ENCODE results near the gene AHRR.

AHRR gene

GRCh38 chr5:321726-322251, 275 bp downstream of the AHRR start:
- DNase-seq: no peak

DNA sequence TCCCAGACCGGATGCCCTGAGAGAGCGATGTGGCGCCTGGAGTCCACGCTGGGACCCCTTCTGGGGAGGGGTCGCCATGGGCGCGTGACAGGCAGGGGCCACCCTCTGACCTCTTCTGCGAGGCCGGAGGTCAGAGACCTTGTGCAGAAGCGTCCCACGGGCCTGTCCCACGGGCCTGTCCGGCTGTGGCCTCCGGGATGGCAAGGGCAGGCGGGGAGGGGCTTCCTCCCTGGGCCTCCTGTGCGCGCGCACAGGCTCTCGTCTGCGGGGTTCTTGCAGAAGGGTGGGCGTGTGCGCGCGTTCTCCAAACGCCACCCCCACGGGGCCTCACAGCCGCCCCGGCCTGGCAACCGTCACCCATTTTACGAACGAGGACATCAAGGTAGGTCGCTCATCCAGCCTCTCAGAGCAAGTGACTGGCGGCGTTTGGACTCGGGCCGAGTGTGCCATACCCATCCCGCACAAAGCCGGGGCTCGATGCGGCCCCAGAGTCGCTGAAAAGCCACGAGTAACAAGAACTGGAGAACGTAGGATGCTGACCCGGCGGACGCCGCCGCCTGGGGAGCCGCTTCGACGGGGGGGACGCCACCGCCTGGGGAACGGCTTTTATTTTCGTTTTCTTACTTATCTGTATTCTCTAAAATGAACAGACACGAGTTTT, 897 bp downstream of the AHRR start:
- DNase-seq: no peak

- DNase-seq: no peak
Measured at GRCh38 chr5:322942-323879, 1.7 kb downstream of the AHRR start.

DNA sequence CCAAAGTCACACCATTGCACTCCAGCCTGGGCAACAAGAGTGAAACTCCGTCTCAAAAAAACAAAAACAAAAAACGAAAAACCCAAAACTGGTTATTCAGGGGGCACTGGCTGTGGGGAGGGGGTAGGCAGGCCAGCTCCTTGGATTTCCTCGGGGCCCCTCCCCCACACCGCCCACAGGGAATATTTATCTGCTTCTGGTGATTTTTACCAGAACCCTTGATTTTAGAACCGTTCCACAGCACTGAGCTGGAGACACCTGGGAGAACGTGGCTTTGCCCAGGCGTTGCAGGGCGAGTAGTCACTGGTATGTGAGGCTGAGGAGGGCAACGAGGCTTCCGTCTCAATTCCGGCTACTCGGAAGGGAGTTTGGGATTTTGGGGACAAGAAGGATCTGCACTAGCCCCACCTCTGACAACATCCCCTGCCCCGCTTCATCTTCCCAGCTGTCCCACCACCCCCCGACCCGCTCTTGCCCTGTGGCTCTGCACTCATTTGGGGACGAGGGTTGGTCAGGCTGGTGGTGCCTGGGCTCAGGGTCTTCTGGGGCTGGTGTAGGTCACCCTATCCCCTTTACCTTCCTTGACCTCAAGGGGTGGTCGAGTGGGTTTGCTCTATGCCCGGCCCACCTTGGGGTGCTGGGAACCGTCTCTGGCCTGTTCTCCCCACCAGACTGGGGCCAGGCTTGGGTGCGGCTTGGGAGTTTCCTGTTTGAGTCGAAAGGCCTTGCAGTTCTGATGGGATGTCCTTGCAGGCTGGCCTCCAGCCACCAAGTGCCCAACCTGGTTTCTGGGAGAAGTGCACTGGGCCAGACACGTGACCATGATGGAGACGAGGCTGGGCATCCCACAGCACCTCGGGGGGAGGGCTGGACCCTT, 3.5 kb downstream of the AHRR start:
- no peak for DNase-seq

DNA sequence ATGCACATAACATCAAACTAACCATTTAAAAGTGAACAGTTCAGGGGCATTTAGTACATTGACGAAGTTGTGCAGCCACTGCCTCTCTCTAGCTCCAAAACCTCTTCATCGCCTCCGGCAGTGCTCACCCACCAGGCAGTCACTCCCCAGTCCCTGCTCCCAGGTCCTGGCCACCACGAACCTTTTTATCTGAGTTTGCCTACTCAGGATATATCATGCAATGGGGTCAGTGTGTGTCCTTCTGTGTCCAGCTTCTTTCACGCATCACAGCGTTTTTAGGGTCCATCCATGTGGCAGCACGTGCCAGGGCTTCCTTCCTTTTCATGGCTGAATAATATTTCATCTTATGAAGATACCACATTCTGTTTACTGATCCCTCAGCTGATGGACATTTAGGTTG, 4.6 kb downstream of the AHRR start:
- no peak for DNase-seq

DNA sequence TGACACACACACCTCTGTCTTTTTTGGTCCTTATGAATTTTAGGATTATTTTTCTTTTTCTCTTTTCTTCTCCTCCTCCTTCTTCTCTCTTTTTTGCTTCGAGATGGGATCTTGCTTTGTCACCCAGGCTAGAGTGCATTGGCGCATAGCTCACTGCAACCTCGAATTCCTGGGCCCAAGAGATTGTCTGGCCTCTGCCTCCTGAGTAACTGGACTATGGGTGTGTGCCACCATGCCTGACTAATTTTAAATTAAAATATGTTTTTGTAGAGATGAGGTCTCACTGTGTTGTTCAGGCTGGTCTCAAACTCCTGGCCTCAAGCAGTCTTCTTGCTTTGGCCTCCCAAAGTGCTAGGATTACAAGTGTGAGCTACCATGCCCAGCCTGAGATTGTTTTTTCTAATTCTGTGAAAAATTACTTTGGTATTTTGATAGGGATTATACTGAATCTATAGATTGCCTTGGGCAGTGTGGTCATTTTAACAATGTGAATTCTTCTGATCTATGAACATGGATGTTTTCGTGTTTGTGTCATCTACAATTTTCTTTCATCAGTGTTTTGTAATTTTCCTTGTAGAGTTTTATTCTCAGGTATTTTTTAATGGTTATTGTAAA, 7.7 kb downstream of the AHRR start:
- DNase-seq: peak; percentile 7

GRCh38 chr5:329768-330167, 8.3 kb downstream of the AHRR start:
- DNase-seq: no peak

DNA sequence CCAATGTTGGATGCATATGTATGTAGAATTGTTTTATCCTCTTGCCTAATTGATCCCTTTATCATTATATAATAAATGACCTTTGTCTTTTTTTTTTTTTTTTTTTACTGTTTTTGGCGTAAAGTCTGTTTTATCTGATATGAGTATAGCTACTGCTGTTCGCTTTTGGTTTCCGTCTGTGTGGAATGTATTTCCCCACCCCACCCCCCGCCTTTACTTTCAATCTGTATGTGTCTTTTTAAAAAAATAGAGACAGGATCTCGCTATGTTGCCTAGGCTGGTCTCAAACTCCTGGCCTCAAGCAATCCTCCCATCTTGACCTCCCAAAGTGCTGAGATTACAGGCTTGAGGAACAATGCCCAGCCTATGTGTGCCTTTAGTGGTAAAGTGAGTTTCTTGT, 11.3 kb downstream of the AHRR start:
- no peak for DNase-seq

- no peak for DNase-seq
Measured at GRCh38 chr5:333945-334344, 12.4 kb downstream of the AHRR start.

- no peak for DNase-seq
Measured at GRCh38 chr5:334903-335739, 13.6 kb downstream of the AHRR start.

- DNase-seq: no peak
Measured at GRCh38 chr5:335740-336038, 14.2 kb downstream of the AHRR start.

DNA sequence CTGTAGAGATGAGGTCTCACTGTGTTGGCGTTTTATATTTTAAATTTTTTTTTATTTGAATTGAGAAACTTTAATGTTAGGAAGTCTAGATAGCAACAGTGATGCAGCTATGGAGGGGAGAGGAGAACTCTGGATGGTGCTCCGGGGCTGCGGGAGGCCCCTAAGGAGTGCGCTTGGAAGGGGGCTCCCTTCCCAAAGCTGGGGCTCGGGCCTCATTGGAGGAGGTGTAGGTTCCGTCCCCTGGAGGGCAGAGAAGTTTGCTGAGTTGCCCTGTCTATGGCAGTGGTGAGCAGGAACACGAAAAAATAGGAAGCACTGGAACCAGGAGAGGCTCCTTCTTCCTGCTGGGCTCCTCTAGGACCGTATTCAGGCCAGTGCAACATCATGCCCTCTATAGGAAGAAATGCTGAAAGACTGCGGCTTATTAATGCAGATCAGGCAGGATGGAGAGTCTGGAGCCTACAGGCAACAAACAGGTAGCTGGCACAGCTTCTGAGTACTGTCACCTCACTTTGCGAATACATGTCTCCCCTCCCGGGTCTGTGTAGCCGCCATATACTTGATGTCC, 16.1 kb downstream of the AHRR start:
- peak; percentile 50 for DNase-seq

DNA sequence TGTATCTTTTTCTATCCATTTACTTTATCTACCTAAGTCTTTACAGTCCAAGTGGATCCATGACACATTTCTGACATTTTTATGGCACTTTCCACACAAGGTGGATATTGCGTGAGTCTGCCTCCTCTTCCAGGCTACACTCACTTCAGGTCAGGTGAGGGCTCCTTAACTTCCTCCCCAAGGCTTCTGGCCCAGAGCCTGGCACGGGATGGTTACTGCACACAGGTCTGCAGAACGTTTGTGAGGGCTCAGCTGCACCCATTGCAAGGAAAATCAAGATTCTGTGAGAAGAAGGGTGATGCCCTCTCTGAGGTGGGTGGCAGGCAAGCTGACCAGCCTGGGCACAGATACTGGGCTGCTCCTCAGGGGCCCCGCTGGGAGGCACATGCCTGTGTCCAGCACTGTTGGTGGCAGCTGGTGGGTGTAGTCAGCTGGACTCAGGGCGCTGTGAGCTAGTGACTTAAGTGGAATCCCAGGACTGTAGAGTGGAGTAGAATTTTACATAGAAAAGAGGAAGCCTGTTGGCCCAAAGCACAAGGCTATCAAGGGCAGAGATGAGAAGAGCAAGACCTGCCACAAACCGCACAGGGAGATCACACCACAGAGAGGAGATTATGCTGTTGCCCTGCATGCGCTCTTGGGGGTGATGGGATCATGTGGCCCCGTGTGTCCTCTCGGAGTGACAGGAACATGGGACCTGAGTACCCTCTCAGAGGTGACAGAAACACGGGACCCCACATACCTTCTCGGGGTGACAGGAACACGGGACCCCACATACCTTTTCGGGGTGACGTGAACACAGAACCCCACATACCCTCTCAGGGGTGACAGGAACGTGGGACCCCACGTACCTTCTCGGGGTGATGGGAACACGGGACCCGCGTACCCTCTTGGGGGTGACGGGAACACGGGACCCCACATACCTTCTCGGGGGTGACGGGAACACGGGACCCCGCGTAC, 21.3 kb downstream of the AHRR start:
- DNase-seq: no peak

DNA sequence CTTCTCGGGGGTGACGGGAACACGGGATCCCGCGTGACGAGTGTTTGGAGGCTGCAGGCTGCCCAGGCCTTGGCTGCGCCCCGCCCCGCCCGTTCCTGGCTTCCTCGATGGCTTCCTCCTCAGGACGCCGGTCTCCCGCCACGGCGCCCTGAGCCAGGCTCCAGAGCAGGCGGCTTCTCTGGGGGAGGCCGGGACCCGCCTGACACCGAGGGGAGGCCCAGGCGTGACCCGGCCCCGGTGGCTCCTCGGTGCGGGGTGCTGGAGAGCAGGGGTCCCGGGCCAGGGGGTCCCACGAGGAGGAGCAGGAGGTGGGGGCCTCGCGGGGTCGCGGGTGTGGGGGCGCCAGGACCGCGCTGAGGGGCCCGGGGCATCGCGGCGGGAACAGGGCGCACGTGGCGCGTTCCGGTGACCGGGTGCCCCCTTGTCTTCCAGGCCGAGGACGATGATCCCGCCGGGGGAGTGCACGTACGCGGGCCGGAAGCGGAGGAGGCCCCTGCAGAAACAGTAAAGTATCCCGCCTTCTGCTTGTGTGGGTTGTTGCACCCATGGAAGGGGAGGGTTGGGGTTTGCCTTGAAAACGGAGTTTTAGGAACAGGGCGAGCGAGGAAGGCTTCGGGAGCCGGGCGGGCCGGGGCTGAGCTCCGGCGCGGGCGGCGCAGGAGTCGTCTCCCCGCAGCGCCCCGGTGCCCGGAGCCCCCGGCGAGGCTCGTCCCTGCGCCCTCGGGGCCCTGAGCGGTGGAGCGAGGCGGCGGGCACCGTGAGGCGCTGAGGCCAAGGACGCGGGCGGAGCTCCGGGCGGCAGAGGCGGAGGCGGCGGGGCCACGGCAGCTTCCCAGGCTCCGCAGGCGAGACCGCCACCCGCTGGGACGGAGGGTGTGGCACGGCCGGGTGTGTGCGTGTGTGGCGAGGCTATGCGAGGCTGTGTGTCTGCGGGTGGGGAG, 22.2 kb downstream of the AHRR start:
- DNase-seq: peak; percentile 53

DNA sequence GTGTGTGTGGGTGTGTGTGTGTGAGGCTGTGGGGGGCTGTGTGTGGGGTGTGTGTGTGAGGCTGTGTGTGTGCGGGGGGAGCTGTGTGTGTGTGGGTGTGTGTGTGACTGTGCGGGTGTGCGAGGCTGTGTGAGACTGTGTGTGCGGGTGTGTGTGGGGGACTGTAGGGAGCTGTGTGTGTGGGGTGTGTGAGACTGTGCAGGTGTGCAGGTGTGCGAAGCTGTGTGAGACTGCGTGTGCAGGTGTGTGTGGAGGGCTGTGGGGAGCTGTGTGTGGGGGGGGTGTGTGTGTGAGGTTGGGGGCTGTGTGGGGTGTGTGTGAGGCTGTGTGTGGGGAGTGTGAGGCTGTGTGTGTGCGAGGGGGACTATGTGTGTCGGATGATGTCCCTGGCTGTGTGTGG, 23.2 kb downstream of the AHRR start:
- no peak for DNase-seq

GRCh38 chr5:345404-346195, 24.1 kb downstream of the AHRR start:
- DNase-seq: no peak

GRCh38 chr5:346229-346935, 24.9 kb downstream of the AHRR start:
- DNase-seq: no peak

Measured in HCEC 1CT (cell line).